ENCODE data around the gene GPR62.

- TF ChIP-seq EZH2phosphoT487 (IDR thresholded peaks at IDR 0.05; ENCODE audit: insufficient read depth, low read depth), result no peak
- no peak for TF ChIP-seq EZH2 (IDR thresholded peaks at IDR 0.05; ENCODE audit: insufficient read depth, poor library complexity, severe bottlenecking)
Observed at GRCh38 chr3:51957520-51958205, 2.5 kb downstream of the GPR62 start.

Data from GM23248 (cell line).